ENCODE measurements around the gene ANGPTL3. TPM values are rescaled to one million over a fixed set of nuclear protein-coding genes. Genes with fewer than 3 reads are reported as not detected.

Gene ANGPTL3
- total and polyA plus RNA-seq, 2 of the 8 experiments (the other 6 are each of a cell fraction or from before 2014, with no cell fraction given), result not detected

- Histone ChIP-seq H4K8ac (ENCODE audit: extremely low read depth, insufficient read depth, low read length) (no peak overlapping the region), H3K56ac (replicated peaks; ENCODE audit: insufficient read length, low read depth, low read length) (no peak overlapping the region), H3K4me3 (ENCODE audit: extremely low read depth in 1 of 4, insufficient read depth in 2 of 4, low read depth in 3 of 4, low read length in 4 of 4) (no peak overlapping the region), H3K27ac (ENCODE audit: low read depth, low read length) (no peak overlapping the region), H3K4ac (replicated peaks; ENCODE audit: insufficient read length, low read depth, low read length) (no peak overlapping the region), H4K5ac (ENCODE audit: insufficient read length, low read depth, low read length) (no peak overlapping the region), H3K23me2 (ENCODE audit: low read depth, low read length) (no peaks in the 10 kb centered on the region), H3K23ac (ENCODE audit: insufficient read length) (no peak overlapping the region), H2BK15ac (ENCODE audit: low read length) (no peak overlapping the region), H3K79me1 (ENCODE audit: low read depth, low read length) (no peaks in the 10 kb centered on the region), H2BK120ac (replicated peaks; ENCODE audit: low read depth, low read length) (no peak overlapping the region), H3K36me3 (ENCODE audit: control insufficient read depth in 2 of 4, insufficient read depth in 4 of 4, low read length in 3 of 4) (no peaks in the 10 kb centered on the region), H2AFZ (ENCODE audit: low read length) (no peak overlapping the region), H2BK20ac (ENCODE audit: low read length) (no peak overlapping the region), H4K91ac (replicated peaks; ENCODE audit: insufficient read length, low read length) (no peak overlapping the region), H3K14ac (ENCODE audit: insufficient read length) (no peak overlapping the region), H3K9me3 (ENCODE audit: insufficient read depth in 2 of 2, low read depth in 1 of 2, low read length in 1 of 2) (no peaks in the 10 kb centered on the region), H3K79me2 (ENCODE audit: control insufficient read depth in 1 of 2, insufficient read depth in 2 of 2, low read length in 2 of 2) (no peaks in the 10 kb centered on the region), H3K18ac (ENCODE audit: extremely low read depth, low read length) (no peak overlapping the region), H2BK5ac (ENCODE audit: low read depth, low read length) (no peak overlapping the region), H3K9ac (replicated peaks in 1 of 4; ENCODE audit: extremely low read depth in 1 of 4, low read depth in 3 of 4, low read length in 3 of 4) (no peak overlapping the region), H3K27me3 (replicated peaks in 1 of 4; ENCODE audit: control insufficient read depth in 3 of 4, extremely low read depth in 1 of 4, insufficient read depth in 3 of 4, low read length in 3 of 4) (no peaks in the 10 kb centered on the region), H2BK12ac (ENCODE audit: low read depth, low read length) (no peak overlapping the region), H3K4me2 (ENCODE audit: insufficient read depth in 1 of 2, low read depth in 2 of 2, low read length in 2 of 2) (no peak overlapping the region), H3K4me1 (replicated peaks in 1 of 4; ENCODE audit: control insufficient read depth in 3 of 4, insufficient read depth in 4 of 4, low read length in 3 of 4) (no peaks in the 10 kb centered on the region), H4K20me1 (replicated peaks in 1 of 2; ENCODE audit: control insufficient read depth in 1 of 2, insufficient read depth in 2 of 2, low read length in 2 of 2) (no peaks in the 10 kb centered on the region), H2AK5ac (ENCODE audit: low read depth, low read length) (no peak overlapping the region)
- ChIA-PET CTCF (ENCODE audit: partially characterized antibody) (no interaction called here), POLR2A (ENCODE audit: partially characterized antibody) (no interaction called here)
- no peak for FAIRE-seq
- DNase-seq (ENCODE audit: low read depth in 1 of 2, low spot score in 2 of 2), result no peak
- WGBS, 2 experiments (ENCODE audit: extremely low coverage in 1 of 2, insufficient coverage in 1 of 2, insufficient read length in 1 of 2, insufficient replicate concordance in 2 of 2, low coverage in 1 of 2, low lambda C conversion rate in 2 of 2, missing lambda C conversion rate in 1 of 2), result 88% methylated on average over 2 of the region's 2 CpGs; no CpG with 5 or more reads in 1 of the 2 experiments
- TF ChIP-seq CTBP2 (IDR thresholded peaks at IDR 0.05; ENCODE audit: borderline replicate concordance, insufficient read depth, insufficient read length, low read length), result no peak
- TF ChIP-seq ZNF274 (IDR thresholded peaks at IDR 0.05; ENCODE audit: borderline replicate concordance, extremely low read depth, low read length), result no peak
- TF ChIP-seq GTF2F1 (IDR thresholded peaks at IDR 0.05; ENCODE audit: borderline replicate concordance, low read depth, low read length), result no peak
- TF ChIP-seq ASH2L (IDR thresholded peaks at IDR 0.05; ENCODE audit: low read length), result no peak
- TF ChIP-seq SRF (IDR thresholded peaks at IDR 0.05; ENCODE audit: low read depth, low read length), result no peak
- no peak for TF ChIP-seq EGR1 (IDR thresholded peaks at IDR 0.05; ENCODE audit: borderline replicate concordance, low read depth, low read length)
- no peak for TF ChIP-seq FOSL1 (IDR thresholded peaks at IDR 0.05; ENCODE audit: insufficient read depth, low read depth, low read length)
- no peak for TF ChIP-seq RXRA (IDR thresholded peaks at IDR 0.05; ENCODE audit: insufficient read depth, low read depth, low read length)
- no peak for TF ChIP-seq JUN (IDR thresholded peaks at IDR 0.05; ENCODE audit: low read depth, low read length)
- TF ChIP-seq SAP30 (IDR thresholded peaks at IDR 0.05; ENCODE audit: insufficient read depth, insufficient replicate concordance, low read length), result no peak
- no peak for TF ChIP-seq E2F6 (IDR thresholded peaks at IDR 0.05)
- no peak for TF ChIP-seq CHD1 (IDR thresholded peaks at IDR 0.05; ENCODE audit: low read depth, low read length)
- TF ChIP-seq SP2 (IDR thresholded peaks at IDR 0.05; ENCODE audit: low read length), result no peak
- TF ChIP-seq CBX5 (IDR thresholded peaks at IDR 0.05; ENCODE audit: low read depth, low read length), result no peak
- no peak for TF ChIP-seq CHD2 (IDR thresholded peaks at IDR 0.05; ENCODE audit: low read length)
These were observed 4.1 kb downstream of the ANGPTL3 start for GRCh38 chr1:62601457-62601856.

All from H1 (cell line).